HCT116 (cell line): ENCODE data around the gene RAVER1. TPM values are rescaled to one million over a fixed set of nuclear protein-coding genes. Genes with fewer than 3 reads are reported as not detected.

ENCODE experiments used
- ATAC-seq: fragments of 200-7000 bp; cut with Tn5 transposase; 2 replicates; pipeline ENCODE4 v1.9.1; 2020; ENCODE audit warnings: mild to moderate bottlenecking, moderate library complexity
- BruUV-seq: library from RNA; stranded (reverse); fragments of 400-500 nt; replicated peaks from 2 replicates; lab custom pipeline; 2021; lab: Mats Ljungman, UMichigan
- CTCF ChIA-PET: fragments of 300-600 bp; sonication (Branson Sonifier 250); formaldehyde crosslinking; loops from one replicate; lab custom pipeline; 2021; ENCODE audit warnings: antibody characterized with exemption; lab: Charles Lee
- POLR2A ChIA-PET: fragments of 300-600, 350-600 bp; sonication (Branson Sonifier 250); formaldehyde crosslinking; loops from one replicate; lab custom pipeline; 2021; ENCODE audit warnings: antibody characterized with exemption; lab: Charles Lee
- RAD21 ChIA-PET, 2 experiments: fragments of 300-600 bp; sonication (Branson Sonifier 250); formaldehyde crosslinking; loops; one replicate each; lab custom pipeline; 2023; ENCODE audit warnings: low total read pairs in 2 of 2; ENCODE audit not compliant: uncharacterized antibody in 2 of 2, unreplicated experiment in 2 of 2, low non-redundant PET in 1 of 2; lab: Charles Lee
- DNase-seq: peaks from one replicate; pipeline ENCODE4 v3.0.0-alpha.2; 2010; ENCODE audit warnings: low read depth, low spot score
- H2AFZ ChIP-seq: fragments of 200-600 bp; shearing (Covaris generic), sonication (generic); 2 replicates; pipeline ENCODE4 v1.6.1; 2017; ENCODE audit warnings: low read depth, mixed run types, mixed read lengths, antibody characterized with exemption, low read length; ENCODE audit not compliant: poor library complexity, severe bottlenecking
- H3K27ac ChIP-seq: 2 replicates; pipeline ENCODE4 v1.5.1; 2012; ENCODE audit warnings: low read depth, low read length
- H3K27me3 ChIP-seq: fragments of 200-600 bp; sonication (generic); 2 replicates; pipeline ENCODE4 v1.6.1; 2016; ENCODE audit warnings: mixed run types, low read length, mixed read lengths; ENCODE audit not compliant: insufficient read depth
- H3K36me3 ChIP-seq, 2 experiments: fragments of 200-500 bp in 1 of 2; fragments of 200-600 bp in 1 of 2; sonication (Bioruptor generic) in 1 of 2; sonication (generic) in 1 of 2; 2 replicates each; pipeline versions ENCODE4 v1.5.1 to v1.6.1; 2014 to 2016; ENCODE audit warnings: low read length in 2 of 2, inconsistent platforms in 1 of 2, mixed read lengths in 1 of 2, mixed run types in 1 of 2; ENCODE audit not compliant: insufficient read depth in 2 of 2, control insufficient read depth in 1 of 2
- H3K4me1 ChIP-seq, 2 experiments: fragments of 200-600 bp in 1 of 2; sonication (generic) in 1 of 2; 2 replicates each; pipeline versions ENCODE4 v1.5.1 to v1.6.1; 2012 to 2017; ENCODE audit warnings: low read length in 2 of 2, inconsistent platforms in 1 of 2, mild to moderate bottlenecking in 1 of 2, mixed read lengths in 1 of 2, mixed run types in 1 of 2, moderate library complexity in 1 of 2; ENCODE audit not compliant: insufficient read depth in 2 of 2, control insufficient read depth in 1 of 2
- H3K4me2 ChIP-seq: fragments of 200-600 bp; sonication (generic); 2 replicates; pipeline ENCODE4 v1.6.1; 2017; ENCODE audit warnings: mixed run types, low read length, mixed read lengths
- H3K4me3 ChIP-seq, 2 experiments: fragments of 200-600 bp in 1 of 2; sonication (generic) in 1 of 2; replicated peaks in 1 of 2; 2 replicates each; pipeline ENCODE4 v1.5.1; 2011 to 2016; ENCODE audit warnings: low read length in 2 of 2, control low read depth in 1 of 2, low read depth in 1 of 2, mild to moderate bottlenecking in 1 of 2, mixed read lengths in 1 of 2, mixed run types in 1 of 2
- H3K79me2 ChIP-seq: fragments of 200-600 bp; sonication (generic); 2 replicates; pipeline ENCODE4 v1.6.1; 2017; ENCODE audit warnings: mild to moderate bottlenecking, mixed run types, low read length, moderate library complexity, mixed read lengths; ENCODE audit not compliant: insufficient read depth
- H3K9ac ChIP-seq: fragments of 200-600 bp; sonication (generic); 2 replicates; pipeline ENCODE4 v1.6.1; 2016; ENCODE audit warnings: low read length, mixed read lengths
- H3K9me2 ChIP-seq: fragments of 200-600 bp; sonication (generic), shearing (Covaris generic); 2 replicates; pipeline ENCODE4 v1.6.1; 2017; ENCODE audit warnings: mixed run types, mild to moderate bottlenecking, moderate library complexity; ENCODE audit not compliant: insufficient read depth
- H3K9me3 ChIP-seq, 2 experiments: fragments of 200-500 bp in 1 of 2; fragments of 200-600 bp in 1 of 2; sonication (Bioruptor generic) in 1 of 2; sonication (generic) in 1 of 2; 2 replicates each; pipeline ENCODE4 v1.6.1; 2014 to 2017; ENCODE audit warnings: low read length in 2 of 2, mixed read lengths in 2 of 2, inconsistent platforms in 1 of 2, low read depth in 1 of 2, mild to moderate bottlenecking in 1 of 2, mixed run types in 1 of 2, moderate library complexity in 1 of 2; ENCODE audit not compliant: control insufficient read depth in 1 of 2, insufficient read depth in 1 of 2
- H4K20me1 ChIP-seq: fragments of 200-600 bp; sonication (generic), shearing (Covaris generic); 2 replicates; pipeline ENCODE4 v1.6.1; 2017; ENCODE audit warnings: mixed run types, mild to moderate bottlenecking, moderate library complexity; ENCODE audit not compliant: insufficient read depth
- EGR1 ChIP-seq: IDR thresholded peaks from 2 replicates; pipeline ENCODE4 v1.6.1; 2012; ENCODE audit warnings: low read depth
- MAX ChIP-seq: IDR thresholded peaks from 2 replicates; pipeline ENCODE4 v1.6.1; 2012
- YY1 ChIP-seq: IDR thresholded peaks from 2 replicates; pipeline ENCODE4 v1.6.1; 2011; ENCODE audit warnings: low read length, low read depth, moderate library complexity, mild to moderate bottlenecking; ENCODE audit not compliant: insufficient replicate concordance; ENCODE audit errors: extremely low read depth
- intact Hi-C: fragments of 100-400 bp; cut with micrococcal nuclease; formaldehyde crosslinking; loops from 2 replicates; pipeline ENCODE4 v1.10.0; 2022
- total RNA-seq: library from RNA; stranded (reverse); gene quantifications from one replicate; pipeline ENCODE4 v1.2.1, GENCODE V29; 2021; ENCODE audit not compliant: unreplicated experiment
- TF ChIP-seq, protein P1 (sequence below): IDR thresholded peaks from 2 replicates; pipeline ENCODE4 v1.6.1; 2012; ENCODE audit warnings: low read depth

The RAVER1 gene
- total RNA-seq, 1 experiment from 2014 or later, result 71.0 TPM

- peak overlapping the region; percentile 76 for H3K27ac ChIP-seq
- TF ChIP-seq MAX (no peak), YY1 (no peak), EGR1 (no peak)
- TF ChIP-seq, protein P1, sequence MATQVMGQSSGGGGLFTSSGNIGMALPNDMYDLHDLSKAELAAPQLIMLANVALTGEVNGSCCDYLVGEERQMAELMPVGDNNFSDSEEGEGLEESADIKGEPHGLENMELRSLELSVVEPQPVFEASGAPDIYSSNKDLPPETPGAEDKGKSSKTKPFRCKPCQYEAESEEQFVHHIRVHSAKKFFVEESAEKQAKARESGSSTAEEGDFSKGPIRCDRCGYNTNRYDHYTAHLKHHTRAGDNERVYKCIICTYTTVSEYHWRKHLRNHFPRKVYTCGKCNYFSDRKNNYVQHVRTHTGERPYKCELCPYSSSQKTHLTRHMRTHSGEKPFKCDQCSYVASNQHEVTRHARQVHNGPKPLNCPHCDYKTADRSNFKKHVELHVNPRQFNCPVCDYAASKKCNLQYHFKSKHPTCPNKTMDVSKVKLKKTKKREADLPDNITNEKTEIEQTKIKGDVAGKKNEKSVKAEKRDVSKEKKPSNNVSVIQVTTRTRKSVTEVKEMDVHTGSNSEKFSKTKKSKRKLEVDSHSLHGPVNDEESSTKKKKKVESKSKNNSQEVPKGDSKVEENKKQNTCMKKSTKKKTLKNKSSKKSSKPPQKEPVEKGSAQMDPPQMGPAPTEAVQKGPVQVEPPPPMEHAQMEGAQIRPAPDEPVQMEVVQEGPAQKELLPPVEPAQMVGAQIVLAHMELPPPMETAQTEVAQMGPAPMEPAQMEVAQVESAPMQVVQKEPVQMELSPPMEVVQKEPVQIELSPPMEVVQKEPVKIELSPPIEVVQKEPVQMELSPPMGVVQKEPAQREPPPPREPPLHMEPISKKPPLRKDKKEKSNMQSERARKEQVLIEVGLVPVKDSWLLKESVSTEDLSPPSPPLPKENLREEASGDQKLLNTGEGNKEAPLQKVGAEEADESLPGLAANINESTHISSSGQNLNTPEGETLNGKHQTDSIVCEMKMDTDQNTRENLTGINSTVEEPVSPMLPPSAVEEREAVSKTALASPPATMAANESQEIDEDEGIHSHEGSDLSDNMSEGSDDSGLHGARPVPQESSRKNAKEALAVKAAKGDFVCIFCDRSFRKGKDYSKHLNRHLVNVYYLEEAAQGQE, result no peak
- TF ChIP-seq, all 23 proteins: peak for 0
- ATAC-seq (peak; percentile 68), DNase-seq (peak; percentile 74)
- POLR2A ChIA-PET, result interaction anchor here (0.7 to 2.6 kb wide), 14 partner anchors 8 to 132 kb away, joined by 3 to 26 read pairs (median 5); partner anchors contain the start of genes FDX2, PDE4A, RAVER1 and TYK2
- TSS peak; percentile 57 for BruUV-seq
- no peaks in the 10 kb centered on the region for H3K27me3 ChIP-seq
- peak overlapping the region; percentile 77 to 91 for H3K4me3 ChIP-seq
- no peaks in the 10 kb centered on the region for H3K9me3 ChIP-seq
- intact Hi-C loops, result loop anchor here (2.0 kb wide), 1 partner anchor 44 kb away; the partner anchor contains the start of gene RAVER1
- no peaks in the 10 kb centered on the region for H4K20me1 ChIP-seq
- H3K36me3 ChIP-seq, result peaks cover 2 to 12% of the 10 kb centered on the region in 2 experiments; a peak in 3 of 4 replicates
- CTCF ChIA-PET, result interaction anchor here (1.0 to 3.2 kb wide), 10 partner anchors 8 to 356 kb away, joined by 3 to 30 read pairs (median 8); partner anchors contain the start of gene CDC37
- peaks cover 13 to 63% of the 10 kb centered on the region in 2 experiments for H3K4me1 ChIP-seq
- peak overlapping the region; percentile 94 for H3K9ac ChIP-seq
- H3K79me2 ChIP-seq, result peaks cover 16% of the 10 kb centered on the region; the same call in 1 of the 2 replicates
- no peaks in the 10 kb centered on the region for H3K9me2 ChIP-seq
- peak overlapping the region; percentile 100 for H3K4me2 ChIP-seq
- RAD21 ChIA-PET, result interaction anchor here (1.0 to 1.1 kb wide), 2 partner anchors 45 to 46 kb away, joined by 4 to 6 read pairs; partner anchors contain the start of gene RAVER1 (in 1 of the 2)
- H2AFZ ChIP-seq, result no peak overlapping the region
Measured at GRCh38 chr19:10288662-10289166, 44.6 kb downstream of the RAVER1 start.
